HepG2 (cell line): ENCODE measurements around the gene ATXN7L3. TPM values are rescaled to one million over a fixed set of nuclear protein-coding genes. Genes with fewer than 3 reads are reported as not detected.

Experiments
- AGO1 ChIP-seq: fragments of 200-400 bp; formaldehyde crosslinking; IDR thresholded peaks from 2 replicates; pipeline ENCODE4 v1.6.1; 2017; ENCODE audit warnings: mild to moderate bottlenecking, low read depth, low read length, moderate library complexity; ENCODE audit not compliant: poor library complexity, severe bottlenecking
- KMT2B ChIP-seq: IDR thresholded peaks from 2 replicates; pipeline ENCODE4 v1.6.1; 2016; ENCODE audit warnings: missing genetic modification reagents, missing compliant biosample characterization
- MBNL3 ChIP-seq: fragments of 250-450 bp; sonication (Bioruptor Pico); conservative IDR thresholded peaks from 2 replicates; pipeline ENCODE4 v1.8.0; 2022; ENCODE audit warnings: mild to moderate bottlenecking, inconsistent platforms
- NFE2L1 ChIP-seq: sonication (generic); formaldehyde crosslinking; IDR thresholded peaks from 2 replicates; pipeline ENCODE4 v1.4.0; 2020; ENCODE audit warnings: missing genetic modification reagents, mild to moderate bottlenecking, borderline replicate concordance
- ZNF33A ChIP-seq: sonication (generic); formaldehyde crosslinking; IDR thresholded peaks from 2 replicates; pipeline ENCODE4 v1.5.1; 2020; ENCODE audit warnings: missing genetic modification reagents, mild to moderate bottlenecking, moderate library complexity, borderline replicate concordance
- ZNF354B ChIP-seq: sonication (generic); formaldehyde crosslinking; IDR thresholded peaks from 2 replicates; pipeline ENCODE4 v1.8.0; 2022; ENCODE audit warnings: mild to moderate bottlenecking, missing genetic modification reagents
- ZNF383 ChIP-seq: sonication (generic); formaldehyde crosslinking; IDR thresholded peaks from 2 replicates; pipeline ENCODE4 v1.4.0; 2020; ENCODE audit warnings: missing genetic modification reagents, mild to moderate bottlenecking, borderline replicate concordance
- ZNF598 ChIP-seq: sonication (generic); formaldehyde crosslinking; IDR thresholded peaks from 2 replicates; pipeline ENCODE4 v1.5.1; 2020; ENCODE audit warnings: mild to moderate bottlenecking, missing genetic modification reagents, borderline replicate concordance
- ZNF660 ChIP-seq: sonication (generic); formaldehyde crosslinking; IDR thresholded peaks from 2 replicates; pipeline ENCODE4 v1.5.1; 2020; ENCODE audit warnings: mild to moderate bottlenecking, low read depth, missing genetic modification reagents, borderline replicate concordance
- ZNF687 ChIP-seq: sonication (generic); formaldehyde crosslinking; IDR thresholded peaks from 2 replicates; pipeline ENCODE4 v1.5.1; 2020; ENCODE audit warnings: mild to moderate bottlenecking, missing genetic modification reagents, moderate library complexity
- ZSCAN12 ChIP-seq: sonication (generic); formaldehyde crosslinking; IDR thresholded peaks from 2 replicates; pipeline ENCODE4 v1.9.0; 2021; ENCODE audit warnings: mild to moderate bottlenecking, missing genetic modification reagents
- ZXDC ChIP-seq: sonication (generic); formaldehyde crosslinking; IDR thresholded peaks from 2 replicates; pipeline ENCODE4 v1.5.0; 2020; ENCODE audit warnings: mild to moderate bottlenecking, missing genetic modification reagents
- polyA plus RNA-seq, 8 experiments: library from polyadenylated mRNA; depleted of rRNA in 3 of 8; stranded (reverse) in 7 of 8; unstranded in 1 of 8; fragments of >200 nt; fragmentation: Illumina TruSeq in 4 of 8; extraction: Trizol in 4 of 8; gene quantifications; 2 replicates each; pipeline versions ENCODE4 v1.2.1 to v1.2.3, GENCODE V29; 2011 to 2016; ENCODE audit warnings: low read depth in 4 of 8, missing spikeins in 1 of 8, mixed read lengths in 1 of 8; ENCODE audit not compliant: insufficient read depth in 1 of 8
- total RNA-seq, 5 experiments: library from RNA; depleted of rRNA; stranded (reverse); fragments of >200 nt; fragmentation: Illumina TruSeq; extraction: Trizol; gene quantifications; 2 replicates each; pipeline ENCODE4 v1.2.3, GENCODE V29; 2016; ENCODE audit warnings: low read depth in 1 of 5
- TF ChIP-seq, protein P1 (sequence below): sonication (generic); formaldehyde crosslinking; IDR thresholded peaks from 2 replicates; pipeline ENCODE4 v1.5.0; 2020; ENCODE audit warnings: missing genetic modification reagents

Gene ATXN7L3
- total and polyA plus RNA-seq, 2 of the 13 experiments (the other 11 are each of a cell fraction or from before 2014, with no cell fraction given): 44.5 to 59.1 TPM

DNA sequence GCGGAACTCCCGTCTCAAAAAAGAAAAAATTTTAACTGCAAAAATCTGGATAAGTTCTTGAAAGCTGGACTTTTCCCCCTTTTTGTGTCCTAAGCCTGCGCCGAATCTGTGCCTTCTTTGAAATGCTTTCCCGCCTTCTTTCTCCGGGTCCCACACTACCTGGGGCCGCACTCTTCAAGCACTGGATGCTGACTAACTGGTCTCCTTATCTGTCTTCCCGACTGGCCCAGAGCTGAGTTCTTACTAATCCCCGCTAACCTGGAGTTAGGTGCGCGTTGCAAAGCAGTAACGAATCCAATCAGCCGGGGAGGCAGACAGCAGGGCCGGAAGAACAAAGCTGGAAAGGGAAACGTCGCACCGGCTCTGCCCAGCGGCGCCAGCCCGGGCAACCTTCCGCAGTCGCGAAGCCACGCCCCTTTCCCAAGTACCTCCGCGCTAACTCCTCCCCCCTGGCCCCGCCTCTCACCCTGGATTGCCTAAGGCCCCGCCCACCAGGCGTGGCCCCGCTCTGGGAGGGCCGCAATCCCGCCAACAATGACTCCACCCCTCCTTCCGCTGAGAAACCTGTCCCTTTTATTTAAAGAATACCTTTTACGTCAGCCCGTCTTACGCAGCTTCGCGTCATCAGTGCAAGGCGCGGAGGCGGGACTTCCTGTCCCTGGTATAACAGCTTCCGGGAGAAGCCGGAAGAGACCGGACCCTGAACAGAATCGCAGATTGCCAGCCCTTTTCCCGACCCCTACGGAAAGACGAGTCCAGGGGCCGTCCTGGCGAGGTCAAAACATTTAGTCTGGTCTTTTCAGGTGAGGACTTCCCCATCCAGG, 13.2 kb downstream of the ATXN7L3 start, which contains the start of gene TMUB2 (continued):
- TF ChIP-seq, protein P1, sequence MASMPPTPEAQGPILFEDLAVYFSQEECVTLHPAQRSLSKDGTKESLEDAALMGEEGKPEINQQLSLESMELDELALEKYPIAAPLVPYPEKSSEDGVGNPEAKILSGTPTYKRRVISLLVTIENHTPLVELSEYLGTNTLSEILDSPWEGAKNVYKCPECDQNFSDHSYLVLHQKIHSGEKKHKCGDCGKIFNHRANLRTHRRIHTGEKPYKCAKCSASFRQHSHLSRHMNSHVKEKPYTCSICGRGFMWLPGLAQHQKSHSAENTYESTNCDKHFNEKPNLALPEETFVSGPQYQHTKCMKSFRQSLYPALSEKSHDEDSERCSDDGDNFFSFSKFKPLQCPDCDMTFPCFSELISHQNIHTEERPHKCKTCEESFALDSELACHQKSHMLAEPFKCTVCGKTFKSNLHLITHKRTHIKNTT (CRISPR knock-in tag): no peak
- no peak for TF ChIP-seq AGO1
- peak; percentile 78; the same call in 1 of the 2 replicates for TF ChIP-seq ZNF598 (CRISPR knock-in tag)
- peak; percentile 68; the same call in 1 of the 2 replicates for TF ChIP-seq ZXDC
- no peak for TF ChIP-seq ZNF33A (CRISPR knock-in tag)
- TF ChIP-seq NFE2L1 (CRISPR knock-in tag): no peak
- no peak for TF ChIP-seq ZNF354B
- TF ChIP-seq ZNF660: no peak
- TF ChIP-seq ZNF687 (CRISPR knock-in tag): peak; percentile 80
- TF ChIP-seq KMT2B (CRISPR knock-in tag): peak; percentile 65; the same call in 1 of the 2 replicates
- no peak for TF ChIP-seq MBNL3
- no peak; the same call in 1 of the 2 replicates for TF ChIP-seq ZNF383 (CRISPR knock-in tag)
- no peak for TF ChIP-seq ZSCAN12 (CRISPR knock-in tag)
